NCI-H1436 treated with DMSO at 0.1 percent for 48 hours (cell line): ENCODE results near the gene PHF2.

ENCODE experiments used
- DNase-seq: peaks from one replicate; lab custom pipeline; 2025; lab: John Stamatoyannopoulos, UW

Gene PHF2

DNA sequence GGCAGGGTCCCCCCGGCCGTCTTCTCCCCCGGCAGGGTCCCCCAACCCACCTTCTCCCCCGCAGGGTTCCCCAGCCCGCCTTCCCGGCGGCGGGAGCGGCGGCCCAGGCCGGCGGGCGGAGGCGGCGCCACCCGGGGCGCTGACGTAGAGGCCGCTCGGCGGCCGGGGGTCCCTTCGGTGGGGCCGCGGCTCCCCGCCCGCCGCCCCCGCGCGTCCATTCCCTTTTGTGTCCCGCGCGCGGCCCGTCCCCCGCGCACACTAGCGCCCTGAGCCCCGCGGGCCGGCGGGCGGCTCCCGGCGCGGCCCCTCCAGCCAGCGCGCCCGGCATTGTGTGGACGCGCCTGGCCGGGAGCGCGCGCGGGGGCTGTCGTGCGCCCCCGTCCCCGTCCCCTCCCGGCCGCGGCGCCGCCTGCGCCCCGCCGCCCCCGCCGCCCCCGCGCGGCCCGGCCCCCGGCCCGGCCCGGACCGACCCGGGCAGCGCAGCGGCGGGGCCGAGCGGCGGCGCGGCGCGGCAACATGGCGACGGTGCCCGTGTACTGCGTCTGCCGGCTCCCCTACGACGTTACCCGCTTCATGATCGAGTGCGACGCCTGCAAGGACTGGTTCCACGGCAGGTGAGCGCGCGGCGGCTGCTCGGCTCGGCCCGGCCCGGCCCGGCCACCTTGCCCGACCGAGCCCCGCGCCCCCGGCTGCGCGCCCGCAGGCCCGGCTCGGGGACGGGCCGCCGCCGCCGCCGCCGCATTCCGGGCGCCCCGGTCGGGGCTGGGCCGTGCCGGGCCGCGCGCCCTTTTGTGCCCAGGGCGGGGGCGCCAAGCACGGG, at the start of gene PHF2:
Gene PHF2 (plus strand): TSS at position 327 of the 820 bp plus-strand sequence. CDS start 190 bp downstream, at position 517.
- no peak for DNase-seq

DNA sequence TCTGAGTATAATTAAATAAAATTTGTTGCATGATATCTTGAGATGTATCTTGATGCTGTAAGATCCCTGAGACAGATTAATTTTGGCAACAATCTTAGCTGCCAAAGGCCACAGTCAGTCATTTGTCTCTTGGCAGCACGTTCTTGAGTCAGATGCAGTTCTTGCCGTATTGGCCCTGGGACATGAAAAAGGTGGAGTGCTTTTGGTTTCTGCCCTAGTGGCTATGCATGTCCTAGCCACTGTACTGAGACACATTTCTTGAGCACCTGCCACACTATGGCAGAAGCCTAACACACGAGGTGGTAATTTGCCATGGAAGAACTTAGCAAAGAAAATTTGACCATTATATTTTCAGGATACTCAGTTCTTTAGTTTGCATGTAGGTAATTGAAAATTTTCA, 45.0 kb upstream of the PHF2 start:
- DNase-seq: no peak

DNA sequence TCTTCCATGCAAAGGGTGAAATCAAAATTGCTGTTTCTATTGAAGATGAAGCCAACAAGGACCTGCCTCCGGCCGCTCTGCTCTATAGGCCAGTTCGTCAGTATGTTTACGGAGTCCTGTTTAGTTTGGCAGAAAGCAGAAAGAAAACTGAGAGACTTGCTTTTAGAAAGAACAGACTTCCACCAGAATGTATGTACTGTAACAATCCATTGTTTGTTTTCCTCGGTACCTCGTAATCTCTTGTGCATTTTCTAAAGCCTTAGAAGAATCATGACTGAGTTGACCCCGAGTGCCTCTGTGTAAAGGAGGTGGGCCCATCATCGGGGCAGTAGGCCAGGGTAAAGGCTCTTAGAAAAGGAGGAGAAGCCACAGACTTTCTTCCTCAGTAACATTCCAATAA, 44.2 kb upstream of the PHF2 start:
- DNase-seq: no peak

DNA sequence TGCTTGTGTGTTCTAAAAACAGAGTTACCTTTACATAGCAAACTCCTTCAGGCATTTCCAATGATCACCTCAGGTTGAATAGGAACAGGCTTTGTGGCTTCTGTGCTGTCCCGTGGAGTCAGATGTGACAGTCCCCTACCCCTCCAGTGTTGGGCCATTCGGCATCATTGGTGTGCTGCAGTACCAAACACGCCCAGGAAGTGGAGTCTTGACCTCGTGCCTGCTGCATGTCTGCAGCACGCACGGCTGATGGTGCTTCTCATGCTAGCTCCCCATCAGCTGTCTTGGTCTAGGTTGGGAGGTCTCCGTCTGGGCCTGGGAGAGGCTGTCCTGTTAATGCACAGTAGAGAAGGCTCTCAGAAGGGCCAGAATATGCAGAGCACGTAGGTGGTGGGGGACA, 42.5 kb upstream of the PHF2 start:
- DNase-seq: no peak

DNA sequence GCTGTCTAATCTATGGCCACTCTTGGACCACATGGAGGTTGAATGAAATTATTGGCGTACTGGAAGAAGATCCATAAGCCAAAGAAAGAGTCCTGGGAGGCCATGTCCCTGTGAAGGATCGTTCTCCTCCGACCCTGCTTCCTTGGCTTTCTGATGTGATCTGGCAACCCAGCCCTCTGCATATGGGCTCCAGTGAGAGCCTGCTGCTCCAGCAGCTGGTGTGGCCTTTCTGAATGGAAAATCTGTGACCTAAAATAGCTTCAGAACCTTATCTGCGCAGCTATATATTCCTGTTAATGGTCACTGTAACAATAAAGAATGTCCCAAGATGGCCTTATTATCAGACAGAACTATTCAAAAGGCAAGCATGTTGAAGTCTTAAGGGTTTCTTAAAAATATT, 40.2 kb upstream of the PHF2 start:
- DNase-seq: no peak

DNA sequence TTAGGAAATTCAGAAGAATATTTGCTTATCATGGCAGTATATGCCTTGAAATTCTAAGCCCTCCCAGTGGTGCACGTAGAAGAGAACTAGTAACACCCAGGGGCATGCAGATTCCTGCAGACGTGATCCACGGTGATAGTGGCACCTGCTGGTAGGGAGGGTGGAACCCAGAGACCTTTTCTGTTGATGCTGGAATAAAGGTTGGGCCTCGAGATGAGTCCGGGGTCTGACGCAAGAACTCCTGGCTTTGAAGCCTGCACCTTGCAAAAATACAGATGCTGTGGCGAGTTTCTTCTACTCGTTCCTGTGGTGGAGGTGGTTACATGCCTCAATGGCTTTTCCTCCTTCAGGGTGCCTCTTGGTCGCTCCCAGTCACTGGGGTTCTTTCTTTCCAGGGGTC, 39.5 kb upstream of the PHF2 start:
- no peak for DNase-seq

DNA sequence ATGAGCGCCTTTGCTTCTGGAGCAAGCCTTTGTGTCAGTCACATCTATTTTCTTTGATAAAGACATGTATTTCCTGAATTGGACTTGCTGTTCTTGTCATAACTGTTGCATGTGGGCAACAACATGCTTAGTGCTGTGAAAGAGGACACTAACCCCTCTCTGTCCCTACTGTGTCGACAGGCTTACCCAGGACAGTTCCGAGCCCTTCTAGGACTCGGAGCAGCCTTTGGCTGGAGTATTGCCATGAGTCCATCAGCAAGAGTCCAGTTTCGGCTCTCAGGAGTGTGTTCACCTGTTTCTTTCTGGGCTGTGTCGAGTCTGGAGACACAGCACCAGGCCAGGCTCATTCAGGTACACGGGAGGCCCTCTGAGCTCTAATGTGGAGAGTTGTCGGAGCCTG, 36.1 kb upstream of the PHF2 start:
- no peak for DNase-seq

DNA sequence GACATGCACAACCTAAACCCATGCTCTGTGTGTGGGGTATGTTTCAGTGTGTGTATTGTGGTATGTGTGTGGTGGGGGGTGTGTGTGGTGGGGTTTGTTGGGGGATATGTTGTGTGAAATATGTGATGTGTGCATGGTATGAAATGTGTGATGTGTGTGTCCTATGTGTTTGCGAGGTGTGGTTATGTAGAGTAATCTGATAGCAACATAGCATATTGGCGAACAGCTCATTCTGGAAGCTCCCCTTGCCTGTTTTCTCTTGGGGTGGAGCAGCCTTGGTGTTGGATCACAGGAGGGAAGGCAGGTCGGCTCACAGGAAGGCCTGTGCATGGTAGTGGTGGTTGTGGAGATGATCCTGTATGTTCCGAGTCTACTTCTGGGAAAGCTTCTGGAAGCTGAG, 35.4 kb upstream of the PHF2 start:
- no peak for DNase-seq

DNA sequence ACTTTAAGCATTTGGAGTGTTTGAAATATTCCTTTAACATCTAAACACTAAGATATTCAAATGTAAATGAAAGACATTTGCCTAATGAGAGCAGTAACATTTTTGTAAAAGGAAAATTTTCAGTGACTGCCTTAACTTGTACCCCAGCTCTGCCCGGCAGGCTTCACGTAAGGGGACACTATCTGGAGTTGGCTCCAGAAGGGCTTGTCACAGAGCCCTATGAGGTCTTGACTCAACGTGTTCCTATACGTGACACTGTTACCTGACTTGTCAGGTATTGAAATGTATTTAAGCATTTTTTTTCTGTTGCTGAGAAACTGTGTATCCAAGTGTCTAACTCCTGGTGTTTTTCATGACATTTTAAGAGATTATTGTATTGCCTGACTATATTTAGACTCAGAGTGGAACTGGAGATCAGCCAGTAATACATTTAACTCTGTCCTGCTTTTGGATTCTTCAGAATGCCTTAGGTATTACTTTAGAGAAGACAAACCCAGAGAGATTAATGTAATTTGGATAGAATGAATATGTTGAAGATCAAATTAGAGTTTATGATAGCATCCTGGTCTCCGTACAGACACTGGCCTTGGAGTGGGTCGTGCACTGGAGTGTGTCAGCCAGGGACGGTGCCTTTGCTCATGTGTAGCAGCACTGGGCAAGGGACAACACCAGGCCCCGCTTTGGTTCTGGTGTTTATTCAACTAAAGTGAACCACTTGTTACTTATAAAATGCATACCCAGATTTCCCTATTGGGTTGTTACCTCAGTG, 34.6 kb upstream of the PHF2 start:
- no peak for DNase-seq

DNA sequence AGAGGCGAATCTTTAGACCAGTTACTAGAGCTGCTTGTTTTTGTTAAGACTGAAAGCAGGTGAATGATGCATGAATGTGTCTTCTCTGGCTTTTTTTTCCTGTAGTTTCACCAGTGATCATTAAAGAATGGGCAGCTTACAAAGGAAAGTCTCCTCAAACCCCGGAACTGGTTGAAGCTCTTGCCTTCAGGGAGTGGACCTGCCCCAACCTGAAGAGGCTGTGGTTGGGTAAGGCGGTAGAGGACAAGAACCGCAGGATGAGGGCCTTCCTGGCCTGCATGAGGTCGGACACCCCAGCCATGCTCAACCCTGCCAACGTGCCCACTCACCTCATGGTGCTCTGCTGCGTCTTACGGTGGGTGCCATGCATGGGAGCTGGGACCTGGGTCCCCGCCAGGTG, 33.3 kb upstream of the PHF2 start:
- no peak for DNase-seq

DNA sequence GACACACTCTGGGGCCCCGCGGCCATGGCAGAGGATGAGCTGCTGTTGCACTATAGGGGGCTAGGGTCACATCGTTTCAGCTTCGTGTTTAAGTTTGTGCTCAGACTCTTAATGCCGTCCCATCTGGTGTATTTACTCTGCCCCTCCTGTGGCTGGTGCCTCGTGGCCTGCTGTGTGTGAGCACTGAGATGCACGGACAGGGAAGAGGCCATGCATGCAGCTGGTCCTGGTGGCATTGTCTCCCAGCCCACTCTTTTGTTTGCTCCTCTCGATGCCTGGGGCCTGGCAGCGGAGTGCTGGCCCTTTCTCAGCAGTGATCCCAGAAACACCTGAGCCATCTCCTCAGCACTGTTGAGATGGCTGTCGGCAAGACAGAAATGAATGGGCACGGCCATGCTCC, 30.0 kb upstream of the PHF2 start:
- DNase-seq: no peak

DNA sequence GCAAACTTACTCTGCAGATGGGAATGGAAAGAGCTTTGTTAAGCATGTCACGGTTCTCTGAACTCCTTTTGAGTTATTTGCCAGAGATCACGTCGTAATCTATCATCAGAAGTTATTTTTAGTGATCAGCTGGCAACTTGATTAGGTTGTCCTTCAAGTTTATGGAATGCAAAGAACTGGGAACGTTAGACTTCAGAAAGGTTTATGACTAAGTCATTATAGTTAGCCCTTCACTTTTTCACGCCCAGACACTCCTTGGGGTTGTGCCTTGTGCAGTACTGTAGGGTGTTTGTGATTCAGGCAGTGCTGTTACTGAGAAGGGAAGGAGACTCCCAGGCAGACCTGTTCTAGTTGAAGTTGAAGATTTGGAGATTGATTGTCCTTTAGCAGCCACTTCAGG, 26.8 kb upstream of the PHF2 start:
- no peak for DNase-seq

DNA sequence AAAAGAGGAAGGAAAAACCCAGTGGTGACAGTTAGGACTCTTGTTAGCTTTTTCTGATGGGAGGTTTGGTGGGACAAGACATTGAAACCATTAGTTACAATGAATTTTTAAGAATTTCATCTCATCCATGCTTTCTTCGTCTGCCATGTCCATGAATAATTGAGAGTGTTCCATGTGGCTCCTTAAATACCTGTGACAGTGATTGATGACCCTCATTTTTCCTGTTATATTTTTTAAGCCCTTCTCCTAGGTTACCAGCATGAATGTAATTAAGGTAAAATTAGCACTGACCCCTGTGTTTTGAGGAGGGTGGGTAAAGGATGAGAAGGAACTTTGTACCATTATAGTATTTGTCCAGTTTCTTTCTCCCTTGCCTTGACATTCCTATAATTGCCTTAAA, 23.5 kb upstream of the PHF2 start:
- DNase-seq: no peak

DNA sequence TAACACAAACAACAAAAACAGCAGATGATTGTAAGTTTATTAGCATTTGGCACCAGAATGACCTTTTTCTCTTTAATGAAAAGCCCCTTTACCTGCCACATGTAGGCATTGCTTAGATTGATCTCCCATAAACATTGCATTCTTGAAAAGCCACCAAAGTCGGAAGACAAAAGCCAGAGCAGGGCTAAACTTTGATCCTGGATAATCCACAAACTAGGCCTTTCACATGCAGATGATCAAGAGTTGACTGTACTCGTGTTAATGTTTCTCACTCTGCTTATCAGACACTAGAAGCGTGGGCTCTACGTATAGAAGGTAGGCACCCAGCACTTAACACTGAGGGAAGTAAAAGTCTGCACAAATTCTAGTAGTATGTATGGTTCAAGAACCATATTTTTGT, 21.0 kb upstream of the PHF2 start:
- DNase-seq: no peak

DNA sequence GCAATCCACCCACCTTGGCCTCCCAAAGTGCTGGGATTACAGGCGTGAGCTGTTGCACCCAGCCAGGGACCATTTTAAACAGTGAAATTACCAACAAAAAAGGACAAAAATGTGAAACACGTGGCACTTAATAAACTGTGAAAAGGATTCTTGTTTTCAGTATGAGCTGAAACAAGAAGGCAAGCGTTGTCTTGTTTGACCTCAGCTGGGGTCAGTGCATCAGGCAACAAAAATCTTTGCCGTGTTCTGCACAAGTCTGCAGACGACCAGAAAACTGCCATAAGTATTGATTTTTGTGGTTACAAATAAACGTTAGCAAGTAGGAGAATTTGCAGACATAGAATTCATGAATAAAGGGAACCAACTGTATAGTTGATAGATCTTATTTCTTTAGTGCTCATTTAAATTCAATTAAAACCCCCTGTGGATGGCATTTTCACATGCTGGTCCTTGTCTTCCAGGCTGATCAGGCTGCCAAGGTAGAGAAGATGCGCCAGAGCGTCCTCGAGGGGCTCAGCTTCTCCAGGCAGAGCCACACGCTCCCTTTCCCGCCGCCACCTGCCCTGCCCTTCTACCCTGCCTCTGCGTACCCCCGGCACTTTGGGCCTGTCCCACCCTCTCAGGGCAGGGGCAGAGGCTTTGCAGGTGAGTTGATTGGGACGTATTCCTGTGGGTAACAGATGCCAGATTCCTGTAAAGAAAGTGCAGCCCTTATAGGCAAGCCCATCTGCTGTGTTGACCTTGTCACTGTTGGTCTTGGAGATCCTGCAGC, 18.8 kb upstream of the PHF2 start:
- no peak for DNase-seq

DNA sequence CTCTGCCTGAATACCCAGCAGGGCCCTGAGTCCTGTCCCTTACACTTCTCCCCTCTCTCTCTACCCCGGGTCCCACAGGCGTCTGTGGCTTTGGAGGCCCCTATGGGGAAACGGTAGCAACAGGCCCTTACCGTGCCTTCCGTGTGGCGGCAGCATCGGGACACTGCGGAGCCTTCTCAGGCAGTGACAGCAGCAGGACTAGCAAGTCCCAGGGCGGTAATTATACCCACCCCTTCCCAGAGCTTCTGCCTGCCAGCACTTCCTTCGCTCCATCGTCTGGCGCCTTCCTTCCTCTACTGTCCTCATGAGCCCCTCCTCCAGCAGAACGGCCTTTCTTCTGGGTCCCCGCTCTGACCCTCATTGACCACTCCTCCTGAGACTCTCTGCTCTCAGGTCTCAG, 17.9 kb upstream of the PHF2 start:
- no peak for DNase-seq

DNA sequence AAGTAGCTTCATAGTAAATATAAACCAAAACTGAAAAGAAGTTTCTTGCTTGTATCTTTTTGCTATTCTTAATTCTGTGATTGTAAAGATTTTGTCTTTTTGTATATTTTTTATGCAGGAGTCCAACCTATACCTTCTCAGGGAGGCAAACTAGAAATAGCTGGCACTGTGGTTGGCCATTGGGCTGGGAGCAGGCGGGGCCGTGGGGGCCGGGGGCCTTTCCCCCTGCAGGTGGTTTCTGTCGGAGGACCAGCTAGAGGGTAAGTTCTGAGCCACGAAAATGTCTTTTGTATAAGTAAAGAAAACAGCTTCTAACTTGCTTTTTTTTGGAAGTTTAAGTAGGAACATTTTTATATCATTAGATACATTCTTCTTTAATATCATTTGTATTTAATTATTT, 15.4 kb upstream of the PHF2 start:
- no peak for DNase-seq

DNA sequence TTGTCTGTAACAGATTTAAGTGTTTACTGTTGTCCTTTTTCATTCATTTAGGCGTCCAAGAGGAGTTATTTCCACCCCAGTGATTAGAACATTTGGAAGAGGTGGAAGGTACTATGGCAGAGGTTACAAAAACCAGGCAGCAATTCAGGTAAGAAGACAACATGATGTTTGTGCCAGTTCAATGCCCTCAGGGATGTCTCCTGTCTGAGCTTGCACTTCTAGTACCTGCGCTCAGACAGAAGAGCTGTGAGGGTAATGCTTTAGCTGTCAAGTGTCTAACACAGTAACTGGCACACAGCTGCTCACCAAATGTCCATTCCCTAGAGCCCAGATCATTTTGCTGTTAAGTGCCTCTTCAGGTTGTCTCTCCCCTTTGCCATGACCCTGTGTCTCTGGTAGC, 14.2 kb upstream of the PHF2 start:
- DNase-seq: no peak

DNA sequence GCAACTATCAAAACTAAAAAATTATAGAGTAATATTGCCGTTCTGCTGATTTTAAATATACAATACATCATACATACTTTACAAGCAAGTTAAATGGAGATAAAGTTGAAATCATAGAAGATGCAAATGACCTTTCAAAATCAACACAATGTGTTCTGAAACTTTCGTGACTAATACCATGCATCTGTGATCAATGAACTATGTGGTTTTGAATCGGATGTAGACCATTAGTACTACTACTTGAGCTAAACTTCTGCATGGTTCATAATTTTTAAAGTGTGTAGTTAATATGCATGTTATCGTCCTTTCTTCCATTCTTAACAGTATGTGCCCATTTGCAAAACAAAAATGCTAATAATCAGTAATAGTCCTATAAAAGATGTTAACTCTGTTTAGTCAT, 11.3 kb upstream of the PHF2 start:
- DNase-seq: no peak

DNA sequence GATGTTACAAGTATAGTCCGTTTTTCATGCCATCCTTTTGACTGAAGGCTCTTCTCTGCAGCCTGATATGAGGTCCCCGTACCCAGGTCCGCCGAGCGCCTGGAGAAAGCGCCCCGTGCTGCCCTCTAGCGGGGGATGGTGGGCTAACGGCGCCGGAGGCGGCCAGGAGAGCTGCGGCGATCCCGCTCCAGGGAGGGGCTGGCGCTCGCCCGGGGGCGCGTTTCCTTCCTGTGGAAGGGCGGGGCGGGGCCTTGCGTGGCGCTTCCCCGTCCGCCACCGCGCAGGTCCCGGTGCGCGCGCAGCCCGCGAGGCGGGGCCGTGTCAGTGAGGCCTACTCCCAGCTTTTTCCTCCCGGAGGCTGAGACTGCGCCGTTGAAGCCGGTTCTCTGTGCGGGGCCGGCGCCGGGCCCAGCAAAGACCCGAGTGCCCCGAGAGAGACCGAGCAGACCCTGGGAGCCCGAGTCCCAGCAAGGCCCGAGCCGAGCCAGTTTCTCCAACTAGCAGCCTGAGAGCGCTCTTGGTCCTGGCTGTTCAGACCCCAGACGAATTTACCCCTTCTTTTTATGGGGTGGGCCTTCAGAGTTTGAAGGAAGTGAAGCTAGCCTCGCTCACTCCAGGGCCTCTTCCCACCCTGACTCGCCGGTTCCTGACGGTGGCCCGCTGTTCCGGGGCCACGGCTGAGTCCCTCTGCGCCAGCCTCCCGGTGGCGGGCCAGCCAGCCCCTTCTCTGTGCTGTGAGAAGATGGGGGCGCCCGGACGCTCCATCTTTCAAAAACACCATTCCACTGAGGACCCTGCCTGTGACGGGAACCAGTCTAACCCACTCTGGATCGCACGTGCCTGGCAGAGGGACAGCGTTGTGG, 9.7 kb upstream of the PHF2 start:
- DNase-seq: peak; percentile 85

DNA sequence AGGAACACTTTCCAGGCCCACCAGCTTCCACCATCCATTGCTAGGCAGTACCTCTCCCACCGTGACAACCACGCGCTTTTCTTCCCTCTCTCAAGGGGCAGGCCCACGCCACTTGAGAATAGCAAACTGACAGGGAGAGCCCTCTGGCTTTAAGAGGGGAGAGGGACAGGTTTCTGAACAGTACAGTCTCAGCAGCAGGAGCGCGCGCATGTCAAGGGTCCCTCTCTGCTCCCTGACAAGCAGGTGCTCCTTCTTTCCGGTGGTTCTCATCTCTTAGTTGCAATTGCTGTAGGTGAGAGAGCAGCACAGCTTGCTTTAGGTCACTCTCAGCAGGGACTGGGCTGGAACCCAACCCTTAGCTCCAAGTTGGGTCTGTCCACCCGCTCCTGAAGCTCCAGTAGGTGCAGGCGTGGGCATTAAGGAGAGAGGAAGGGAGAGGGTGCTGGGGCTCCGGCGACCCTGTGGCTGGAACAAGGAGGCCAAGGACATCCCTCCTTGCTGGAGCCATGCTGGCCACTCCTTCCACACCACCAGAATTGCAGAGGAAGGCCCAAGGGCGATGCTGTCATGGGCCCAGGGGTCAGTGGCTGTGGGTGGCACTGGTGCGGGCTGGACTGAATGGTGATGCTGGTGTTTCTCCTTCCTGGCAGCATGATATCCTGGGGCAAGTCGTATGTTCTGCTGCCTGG, 9.0 kb upstream of the PHF2 start:
- DNase-seq: no peak
